Measurements from ENCODE around the gene KISS1. TPM values are rescaled to one million over a fixed set of nuclear protein-coding genes. Genes with fewer than 3 reads are reported as not detected.

KISS1 gene
- total RNA-seq, 1 experiment from 2014 or later, result not detected

- H3K27me3 ChIP-seq (ENCODE audit: control insufficient read depth, insufficient read depth, low read length), result no peaks in the 10 kb centered on the region
- no peaks in the 10 kb centered on the region for H3K9me3 ChIP-seq (ENCODE audit: control insufficient read depth, insufficient read depth, low read depth, low read length)
- H3K36me3 ChIP-seq (ENCODE audit: control insufficient read depth, insufficient read depth, low read length), result no peaks in the 10 kb centered on the region
- ChIA-PET POLR2A (no interaction called here), CTCF (no interaction called here)
- in situ Hi-C loops (cut with HindIII; ENCODE audit: low pct_unique_long_range_greater_than_20kb, low sequenced_read_pairs) (no loop called here), intact Hi-C loops (cut with micrococcal nuclease; ENCODE audit: unreplicated experiment) (no loop called here)
- DNase-seq (ENCODE audit: low read depth, low spot score) (no peak), ATAC-seq (no peak)
- TF ChIP-seq POLR2AphosphoS5 (IDR thresholded peaks at IDR 0.05; ENCODE audit: low read depth, low read length) (no peak), SIN3A (IDR thresholded peaks at IDR 0.05; ENCODE audit: borderline replicate concordance, insufficient read depth, low read depth, low read length) (no peak), REST (IDR thresholded peaks at IDR 0.05; ENCODE audit: insufficient read depth in 1 of 2, low read depth in 2 of 2, low read length in 1 of 2) (no peak), CTCF (IDR thresholded peaks at IDR 0.05) (no peak), TCF7L2 (IDR thresholded peaks at IDR 0.05; ENCODE audit: low read depth, low read length) (no peak)
- no peaks in the 10 kb centered on the region for H3K4me1 ChIP-seq (ENCODE audit: control insufficient read depth, insufficient read depth, low read length)
- BruUV-seq (replicated peaks), result no TSS peak
- H3K4me3 ChIP-seq (ENCODE audit: low read depth in 2 of 2, low read length in 2 of 2), result no peak overlapping the region
- no peak overlapping the region for H3K27ac ChIP-seq (ENCODE audit: low read length)
These were observed 25.0 kb upstream of the KISS1 start for GRCh38 chr1:204221271-204221670.

GRCh38 chr1:204219971-204220616 is 23.8 kb upstream of the KISS1 start:
- Histone ChIP-seq H3K27ac (ENCODE audit: low read length) (no peak overlapping the region), H3K9me3 (ENCODE audit: control insufficient read depth, insufficient read depth, low read depth, low read length) (no peaks in the 10 kb centered on the region), H3K4me1 (ENCODE audit: control insufficient read depth, insufficient read depth, low read length) (no peaks in the 10 kb centered on the region), H3K27me3 (ENCODE audit: control insufficient read depth, insufficient read depth, low read length) (no peaks in the 10 kb centered on the region), H3K4me3 (ENCODE audit: low read depth in 2 of 2, low read length in 2 of 2) (no peak overlapping the region), H3K36me3 (ENCODE audit: control insufficient read depth, insufficient read depth, low read length) (no peaks in the 10 kb centered on the region)
- intact Hi-C loops (cut with micrococcal nuclease; ENCODE audit: unreplicated experiment), result no loop called here
- POLR2A ChIA-PET, result no interaction called here
- ATAC-seq, result no peak
- no TSS peak for BruUV-seq (replicated peaks)
- in situ Hi-C loops (cut with HindIII; ENCODE audit: low pct_unique_long_range_greater_than_20kb, low sequenced_read_pairs), result no loop called here
- CTCF ChIA-PET, result no interaction called here
- TF ChIP-seq TCF7L2 (IDR thresholded peaks at IDR 0.05; ENCODE audit: low read depth, low read length), result no peak
- no peak for TF ChIP-seq REST (IDR thresholded peaks at IDR 0.05; ENCODE audit: insufficient read depth in 1 of 2, low read depth in 2 of 2, low read length in 1 of 2)
- no peak for TF ChIP-seq POLR2AphosphoS5 (IDR thresholded peaks at IDR 0.05; ENCODE audit: low read depth, low read length)
- TF ChIP-seq CTCF (IDR thresholded peaks at IDR 0.05), result no peak
- no peak for TF ChIP-seq SIN3A (IDR thresholded peaks at IDR 0.05; ENCODE audit: borderline replicate concordance, insufficient read depth, low read depth, low read length)
- DNase-seq (ENCODE audit: low read depth, low spot score), result no peak

Measured in Panc1 (cell line).